Measurements from ENCODE around the gene KIF1A. TPM values are rescaled to one million over a fixed set of nuclear protein-coding genes. Genes with fewer than 3 reads are reported as not detected.

Gene KIF1A
- total RNA-seq, 1 donor from 2014 or later = 0.24 TPM

GRCh38 chr2:240790370-240791220, 29.4 kb downstream of the KIF1A start:
- intact Hi-C loops (cut with DNase I) = no loop called here
- Histone ChIP-seq H3K27me3 (ENCODE audit: low read depth) (peaks cover 22% of the 10 kb centered on the region), H3K27ac (no peak overlapping the region), H3K9me3 (no peaks in the 10 kb centered on the region), H3K4me3 (no peak overlapping the region), H3K4me1 (no peaks in the 10 kb centered on the region), H3K36me3 (no peaks in the 10 kb centered on the region)
- DNase-seq (peak; percentile 40), ATAC-seq (no peak)
- TF ChIP-seq CTCF (IDR thresholded peaks at IDR 0.05) = no peak

DNA sequence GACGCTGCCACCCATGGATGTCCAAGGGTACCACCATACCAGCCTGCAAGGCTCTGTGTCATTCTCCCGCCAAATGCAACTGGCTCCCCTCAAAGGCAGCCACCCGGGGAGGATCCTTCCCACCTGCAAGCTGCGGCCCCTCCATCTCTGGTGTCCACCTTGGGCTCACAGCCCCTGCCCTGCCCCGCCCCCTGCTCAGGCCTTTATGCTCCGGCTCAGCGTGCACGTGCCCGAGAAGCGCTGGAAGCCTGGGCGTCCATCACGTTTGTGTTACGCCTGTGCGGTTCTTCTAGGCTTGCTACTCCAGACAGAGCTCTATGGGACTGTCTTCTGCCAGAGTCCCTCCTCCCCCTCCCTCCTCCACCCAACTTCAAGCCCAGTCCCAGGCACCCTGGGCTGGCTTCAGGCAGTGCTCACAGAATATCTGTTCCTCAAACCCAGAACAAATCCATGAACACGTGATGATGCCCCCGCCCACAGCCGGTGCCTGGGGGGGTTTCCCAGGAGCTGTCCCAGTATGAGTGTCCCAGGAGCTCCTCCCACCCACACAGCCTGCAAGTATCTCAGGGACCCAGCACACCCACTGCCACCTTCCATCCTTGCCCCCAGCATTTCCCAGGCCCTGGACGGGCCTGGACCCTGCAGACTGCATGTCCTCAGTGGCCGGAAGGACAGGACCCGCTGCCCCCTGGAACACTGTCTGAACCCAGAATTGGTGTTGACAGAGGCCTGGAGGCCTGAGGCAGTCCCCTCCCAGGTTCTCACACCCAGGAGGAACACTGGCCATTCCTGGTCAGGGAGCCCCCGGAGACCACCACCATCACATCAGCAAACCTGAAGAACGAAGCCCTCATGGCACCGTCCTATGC, 30.3 kb downstream of the KIF1A start:
- DNase-seq (peak; percentile 36), ATAC-seq (no peak)
- no peaks in the 10 kb centered on the region for H3K4me1 ChIP-seq
- no peak for TF ChIP-seq CTCF (IDR thresholded peaks at IDR 0.05)
- H3K4me3 ChIP-seq = no peak overlapping the region
- H3K27me3 ChIP-seq (ENCODE audit: low read depth) = peaks cover 26% of the 10 kb centered on the region
- H3K27ac ChIP-seq = no peak overlapping the region
- H3K9me3 ChIP-seq = no peaks in the 10 kb centered on the region
- intact Hi-C loops (cut with DNase I) = no loop called here
- no peaks in the 10 kb centered on the region for H3K36me3 ChIP-seq

DNA sequence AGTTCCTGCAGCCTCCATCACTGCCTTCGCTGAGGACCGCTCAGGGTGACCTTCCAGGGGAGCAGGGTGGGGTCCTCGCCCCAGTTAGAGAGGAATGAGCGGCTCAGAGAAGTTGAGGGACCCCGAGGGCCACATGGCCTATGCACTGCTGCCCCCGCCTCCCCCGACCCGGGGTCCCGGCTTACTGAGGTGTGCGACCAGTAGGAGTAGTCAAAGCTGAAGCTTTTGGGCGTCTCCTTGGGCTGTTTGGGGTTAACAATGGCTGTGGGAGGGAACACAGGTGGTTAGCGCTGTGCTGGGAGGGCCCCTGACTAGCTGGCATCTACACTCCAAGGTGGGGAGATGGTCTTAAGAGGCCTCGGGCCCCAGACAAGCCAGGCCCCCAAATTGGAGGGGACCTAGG, 31.0 kb downstream of the KIF1A start:
- Histone ChIP-seq H3K4me1 (no peaks in the 10 kb centered on the region), H3K27me3 (ENCODE audit: low read depth) (peaks cover 26% of the 10 kb centered on the region), H3K27ac (no peak overlapping the region), H3K36me3 (no peaks in the 10 kb centered on the region), H3K4me3 (no peak overlapping the region), H3K9me3 (no peaks in the 10 kb centered on the region)
- ATAC-seq (no peak), DNase-seq (peak; percentile 30)
- no peak for TF ChIP-seq CTCF (IDR thresholded peaks at IDR 0.05)
- intact Hi-C loops (cut with DNase I) = no loop called here

DNA sequence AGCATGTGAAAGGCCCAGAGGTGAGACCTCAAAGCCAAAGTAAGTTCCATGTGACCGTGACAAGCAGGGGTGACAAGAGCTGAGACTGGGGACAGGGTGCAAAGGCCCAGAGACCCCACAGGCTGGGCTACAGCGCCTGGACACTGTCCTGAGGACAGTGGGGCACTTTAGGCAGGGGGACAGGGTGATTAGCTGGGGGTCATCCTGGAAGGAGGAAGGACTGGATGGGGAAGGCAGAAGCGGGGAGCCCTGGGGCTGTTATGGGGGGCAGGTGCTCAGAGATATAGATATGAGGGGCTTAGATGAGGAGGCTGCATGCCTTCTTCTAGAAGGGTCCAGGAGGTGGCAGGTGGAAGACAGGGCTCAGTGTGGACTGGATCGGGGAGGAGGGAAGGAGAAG, 31.5 kb downstream of the KIF1A start:
- TF ChIP-seq CTCF (IDR thresholded peaks at IDR 0.05) = no peak
- Histone ChIP-seq H3K27me3 (ENCODE audit: low read depth) (peaks cover 26% of the 10 kb centered on the region), H3K9me3 (no peaks in the 10 kb centered on the region), H3K36me3 (no peaks in the 10 kb centered on the region), H3K4me3 (no peak overlapping the region), H3K4me1 (no peaks in the 10 kb centered on the region), H3K27ac (no peak overlapping the region)
- DNase-seq (no peak), ATAC-seq (no peak)
- intact Hi-C loops (cut with DNase I) = no loop called here

DNA sequence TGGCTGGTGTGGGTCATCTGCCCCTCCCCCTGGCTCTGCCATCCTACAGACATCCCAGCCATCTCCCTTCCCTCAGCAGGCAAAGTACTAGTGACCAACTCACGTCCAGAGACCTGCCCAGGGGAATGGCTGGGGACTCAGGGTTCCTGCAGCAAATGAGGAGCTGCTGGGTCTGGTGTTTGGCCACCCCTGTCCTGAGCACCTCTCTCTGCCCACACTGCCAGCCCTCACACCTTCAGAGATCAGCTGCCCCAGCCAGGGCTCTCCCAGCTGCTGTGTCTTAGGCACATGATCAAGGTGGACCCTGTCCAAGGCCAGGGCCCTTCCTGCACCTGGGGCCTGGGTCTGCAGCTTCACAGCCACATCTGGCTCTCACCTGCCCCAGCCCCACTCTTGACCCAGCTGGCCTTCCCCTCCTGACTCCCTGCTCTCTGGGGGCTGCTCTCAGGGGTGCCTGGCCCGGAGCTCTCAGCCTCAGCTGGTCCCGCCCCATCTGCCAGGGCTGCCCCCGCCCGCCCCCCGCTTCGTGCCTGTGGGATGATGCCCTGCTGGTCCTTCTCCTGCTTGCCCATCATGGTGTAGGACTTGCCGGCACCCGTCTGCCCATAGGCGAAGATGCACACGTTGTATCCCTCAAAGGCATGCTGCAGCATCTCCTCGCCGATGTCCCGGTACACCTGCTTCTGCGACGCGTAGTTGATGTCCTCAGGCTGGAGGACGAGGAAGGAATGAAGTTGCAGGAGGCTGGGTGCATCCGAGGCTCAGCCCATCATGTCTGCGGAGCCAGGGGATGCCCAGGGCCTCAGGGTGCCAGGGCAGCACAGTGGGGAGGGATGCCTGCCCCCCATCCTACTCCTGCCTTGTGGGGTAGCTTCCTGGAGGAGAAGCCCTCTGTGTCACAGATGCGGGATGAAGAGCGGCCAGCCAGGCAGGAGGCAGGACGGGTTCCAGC, 32.2 kb downstream of the KIF1A start:
- no peaks in the 10 kb centered on the region for H3K9me3 ChIP-seq
- intact Hi-C loops (cut with DNase I) = no loop called here
- DNase-seq = peak; percentile 32
- no peaks in the 10 kb centered on the region for H3K36me3 ChIP-seq
- no peak for TF ChIP-seq CTCF (IDR thresholded peaks at IDR 0.05)
- H3K4me3 ChIP-seq = no peak overlapping the region
- no peak for ATAC-seq
- H3K4me1 ChIP-seq = no peaks in the 10 kb centered on the region
- H3K27ac ChIP-seq = no peak overlapping the region
- H3K27me3 ChIP-seq (ENCODE audit: low read depth) = peaks cover 26% of the 10 kb centered on the region

Measured in lower lobe of right lung (tissue), 2 donors.